Gastroesophageal sphincter (tissue), 4 donors: ENCODE results near the gene ADAMTS17. TPM values are rescaled to one million over a fixed set of nuclear protein-coding genes. Genes with fewer than 3 reads are reported as not detected.
A peak's percentile ranks its signal among the peaks of the same experiment; 100 is the strongest.

Experiments used
- ATAC-seq: fragments of 150-250 bp; one replicate; pipeline ENCODE4 v1.9.1; 2016; ENCODE audit warnings: mild to moderate bottlenecking, moderate library complexity
- H3K27ac ChIP-seq, 4 donors: fragments of 200-600 bp; sonication (generic) in 3 of 4; 1 replicate in 3 of 4; 2 replicates in 1 of 4; pipeline ENCODE4 v1.5.1; 2016 to 2019
- H3K27me3 ChIP-seq: fragments of 200-600 bp; sonication (generic); one replicate; pipeline ENCODE4 v1.5.1; 2019
- H3K36me3 ChIP-seq, 2 donors: fragments of 200-600 bp; sonication (generic); one replicate each; pipeline ENCODE4 v1.5.1; 2019; ENCODE audit warnings: control low read depth in 1 of 2
- H3K4me1 ChIP-seq, 3 donors: fragments of 200-600 bp; sonication (generic); 1 replicate in 2 of 3; 2 replicates in 1 of 3; pipeline ENCODE4 v1.5.1; 2016 to 2019; ENCODE audit warnings: control low read depth in 2 of 3
- H3K4me3 ChIP-seq, 2 donors: fragments of 200-600 bp; sonication (generic); one replicate each; pipeline ENCODE4 v1.5.1; 2019; ENCODE audit warnings: mild to moderate bottlenecking in 1 of 2, moderate library complexity in 1 of 2
- H3K9me3 ChIP-seq, 3 donors: fragments of 200-600 bp; sonication (generic); one replicate each; pipeline ENCODE4 v1.5.1; 2017 to 2019; ENCODE audit warnings: control low read depth in 2 of 3
- CTCF ChIP-seq, 4 experiments: fragments of 200-600 bp in 2 of 4; fragments of 450-650 bp in 2 of 4; sonication (generic) in 1 of 4; IDR thresholded peaks; one replicate each; pipeline ENCODE4 v1.5.1; 2017 to 2019; ENCODE audit warnings: antibody characterized with exemption in 4 of 4, mild to moderate bottlenecking in 2 of 4, moderate library complexity in 2 of 4
- EP300 ChIP-seq: sonication (generic); formaldehyde crosslinking; IDR thresholded peaks from one replicate; pipeline ENCODE4 v1.6.1; 2017; ENCODE audit warnings: antibody characterized with exemption, mild to moderate bottlenecking
- POLR2A ChIP-seq, 2 donors: fragments of 450-650 bp; IDR thresholded peaks; one replicate each; pipeline ENCODE4 v1.6.1; 2017; ENCODE audit warnings: antibody characterized with exemption in 2 of 2, mild to moderate bottlenecking in 2 of 2, moderate library complexity in 1 of 2
- POLR2AphosphoS5 ChIP-seq: sonication (generic); formaldehyde crosslinking; IDR thresholded peaks from one replicate; pipeline ENCODE4 v1.6.1; 2017; ENCODE audit warnings: antibody characterized with exemption
- WGBS, 2 donors: methylation state at CpG; one replicate each; pipeline ENCODE4 v1.1.5; 2018; ENCODE audit warnings: low coverage in 1 of 2; 5-methylcytosine and 5-hydroxymethylcytosine counted together
- total RNA-seq, 4 donors: library from RNA; depleted of rRNA; stranded (reverse); fragments of >200 nt; gene quantifications; one replicate each; pipeline ENCODE4 v1.1.0, GENCODE V29; 2016

ADAMTS17 gene
- total RNA-seq, 4 donors from 2014 or later, result 4.9 to 14.0 (median 11.3) TPM

DNA sequence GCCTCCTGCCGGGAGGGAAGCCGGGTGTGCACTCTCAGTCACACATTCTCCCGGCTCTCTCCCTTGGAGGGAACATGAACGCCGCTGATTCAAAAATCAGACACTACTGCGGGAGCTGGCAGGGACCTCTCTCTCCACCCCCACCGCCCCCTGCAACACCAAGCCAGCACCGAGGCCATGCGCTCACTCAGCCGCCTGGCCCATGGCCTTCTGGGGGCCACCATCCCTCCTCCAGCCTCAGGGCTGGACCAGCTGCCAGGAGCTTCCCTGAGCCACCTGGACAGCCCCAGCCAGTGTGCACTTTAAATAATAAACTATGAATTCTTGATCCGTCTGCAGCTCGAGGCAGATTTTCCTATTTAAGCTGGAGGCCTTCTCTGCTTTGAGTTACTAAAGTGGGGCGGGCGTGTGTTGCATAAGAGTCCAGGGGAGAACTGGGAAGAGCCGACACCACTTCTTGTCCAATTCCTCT is 30.6 kb downstream of the ADAMTS17 start:
- peaks cover 11 to 52% (median 28%) of the 10 kb centered on the region in 3 donors for H3K4me1 ChIP-seq
- WGBS, 2 donors, result 28 to 44% methylated on average over 6 to 8 of the region's 15 CpGs
- ATAC-seq, result peak; percentile 65
- no peak for TF ChIP-seq EP300
- TF ChIP-seq POLR2A (IDR thresholded peaks at IDR 0.05), result no peak
- TF ChIP-seq CTCF (IDR thresholded peaks at IDR 0.05), result no peak
- TF ChIP-seq POLR2AphosphoS5, result no peak
- H3K4me3 ChIP-seq, result peak overlapping the region in 1 of 2 donors; percentile 5
- no peaks in the 10 kb centered on the region for H3K27me3 ChIP-seq
- H3K36me3 ChIP-seq, result no peaks in the 10 kb centered on the region
- H3K27ac ChIP-seq, result peak overlapping the region; percentile 43 to 78 (median 74)
- H3K9me3 ChIP-seq, result peaks cover 0 to 7% (median 0%) of the 10 kb centered on the region in 3 donors

- peak overlapping the region; percentile 43 to 78 (median 74) for H3K27ac ChIP-seq
- H3K27me3 ChIP-seq, result no peaks in the 10 kb centered on the region
- peaks cover 11 to 52% (median 28%) of the 10 kb centered on the region in 3 donors for H3K4me1 ChIP-seq
- peaks cover 0 to 7% (median 0%) of the 10 kb centered on the region in 3 donors for H3K9me3 ChIP-seq
- H3K36me3 ChIP-seq, result no peaks in the 10 kb centered on the region
- no peak for ATAC-seq
- TF ChIP-seq POLR2A (IDR thresholded peaks at IDR 0.05) (no peak), EP300 (no peak), CTCF (IDR thresholded peaks at IDR 0.05) (no peak), POLR2AphosphoS5 (no peak)
- no peak overlapping the region for H3K4me3 ChIP-seq
- WGBS, 2 donors, result 22 to 35% methylated on average over 4 to 7 of the region's 14 CpGs
Observed at GRCh38 chr15:100310513-100311153, 31.1 kb downstream of the ADAMTS17 start.

DNA sequence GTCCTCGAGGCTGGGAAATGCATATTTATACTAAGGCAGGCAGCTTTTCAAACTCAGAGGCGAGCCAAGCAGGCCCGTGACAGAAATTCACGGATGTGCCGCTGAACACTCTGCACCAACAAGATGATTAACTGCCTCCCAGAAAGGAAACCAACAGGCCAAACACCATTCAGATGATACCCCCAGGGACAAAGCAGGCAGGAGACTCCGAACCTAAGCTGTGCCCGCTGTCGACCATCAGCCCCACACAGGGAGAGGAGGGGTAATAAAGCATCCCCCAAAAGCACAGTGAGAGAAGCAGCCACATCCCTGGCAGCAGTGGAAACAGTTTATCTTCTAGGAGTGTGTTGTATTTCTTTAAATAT is 31.8 kb downstream of the ADAMTS17 start:
- Histone ChIP-seq H3K27me3 (no peaks in the 10 kb centered on the region), H3K4me1 (peaks cover 11 to 52% (median 28%) of the 10 kb centered on the region in 3 donors), H3K4me3 (no peak overlapping the region), H3K27ac (peak overlapping the region; percentile 43 to 78 (median 74)), H3K9me3 (peaks cover 0 to 7% (median 0%) of the 10 kb centered on the region in 3 donors), H3K36me3 (no peaks in the 10 kb centered on the region)
- whole genome bisulfite sequencing, 2 donors, result 0 to 20% methylated on average over 1 to 4 of the region's 8 CpGs
- TF ChIP-seq POLR2AphosphoS5 (peak; percentile 26), POLR2A (IDR thresholded peaks at IDR 0.05) (no peak), CTCF (IDR thresholded peaks at IDR 0.05) (no peak)
- no peak for ATAC-seq

DNA sequence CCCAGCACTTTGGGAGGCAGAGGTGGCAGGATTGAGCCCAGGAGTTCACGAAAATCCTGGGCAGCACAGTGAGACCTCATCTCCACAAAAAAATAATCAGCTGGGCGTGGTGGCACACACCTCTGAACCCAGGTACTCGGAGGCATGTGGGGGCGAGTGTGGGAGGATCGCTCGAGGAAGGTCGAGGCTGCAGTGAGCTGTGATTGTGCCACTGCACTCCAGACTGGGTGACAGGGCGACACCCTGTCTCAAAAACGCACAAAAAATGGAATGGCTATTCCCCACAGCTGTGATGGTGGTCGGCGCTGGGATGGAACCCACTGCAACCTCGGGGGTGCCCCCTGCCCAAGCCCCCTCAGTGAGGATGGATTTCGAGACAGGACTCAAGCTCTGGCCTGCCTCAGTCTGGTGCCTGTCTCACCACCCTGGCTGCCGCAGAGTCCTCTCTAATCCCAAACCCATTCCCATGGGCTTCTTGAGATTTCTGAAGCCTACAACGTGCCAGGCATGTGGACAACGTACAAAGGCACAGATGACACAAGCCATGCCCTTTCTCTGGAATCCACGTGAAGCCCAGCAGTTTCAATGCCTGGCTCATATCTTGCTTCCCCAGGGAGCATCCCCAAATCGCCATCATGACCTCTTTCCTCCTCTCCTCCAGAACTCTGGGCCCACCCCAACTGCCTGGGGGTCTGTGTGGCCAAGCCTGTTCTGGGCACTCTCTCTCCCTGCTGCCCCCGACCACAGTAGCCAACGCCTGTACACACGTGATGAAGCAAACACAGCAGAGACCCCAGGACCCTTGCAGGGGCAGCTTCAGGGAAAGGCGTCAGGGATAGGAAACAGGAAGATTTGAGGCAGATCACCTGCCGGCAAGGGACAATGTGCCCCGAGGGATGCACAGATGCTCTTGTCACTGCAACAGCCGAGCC is 32.4 kb downstream of the ADAMTS17 start:
- H3K9me3 ChIP-seq, result peaks cover 0 to 7% (median 0%) of the 10 kb centered on the region in 3 donors
- peak overlapping the region; percentile 72 to 78 (median 74) for H3K27ac ChIP-seq
- peaks cover 11 to 52% (median 28%) of the 10 kb centered on the region in 3 donors for H3K4me1 ChIP-seq
- H3K4me3 ChIP-seq, result no peak overlapping the region
- no peaks in the 10 kb centered on the region for H3K36me3 ChIP-seq
- TF ChIP-seq CTCF (IDR thresholded peaks at IDR 0.05), result no peak
- no peak for TF ChIP-seq POLR2AphosphoS5
- TF ChIP-seq POLR2A (IDR thresholded peaks at IDR 0.05), result no peak
- no peak for TF ChIP-seq EP300
- ATAC-seq, result no peak
- whole genome bisulfite sequencing, 2 donors, result 75 to 80% methylated on average over 3 to 9 of the region's 25 CpGs
- no peaks in the 10 kb centered on the region for H3K27me3 ChIP-seq
